ENCODE measurements around the gene BNC1.

BNC1 gene

GRCh38 chr15:83299462-83299861, 15.0 kb upstream of the BNC1 start:
- no peak for DNase-seq
- peaks cover 6% of the 10 kb centered on the region for H3K9me3 ChIP-seq (ENCODE audit: control insufficient read depth, low read length)
- peaks cover 3% of the 10 kb centered on the region for H3K27me3 ChIP-seq (replicated peaks; ENCODE audit: control insufficient read depth, insufficient read depth, low read length, poor library complexity, severe bottlenecking)
- no peaks in the 10 kb centered on the region for H3K4me1 ChIP-seq (ENCODE audit: control insufficient read depth, insufficient read depth, low read length, poor library complexity, severe bottlenecking)
- no peak overlapping the region for H3K4me3 ChIP-seq (ENCODE audit: insufficient read depth, low read depth, low read length, poor library complexity, severe bottlenecking)
- no peak overlapping the region for H3K27ac ChIP-seq (ENCODE audit: insufficient read depth, low read length, poor library complexity, severe bottlenecking)
- H3K36me3 ChIP-seq (ENCODE audit: control insufficient read depth, insufficient read depth, low read length) = no peaks in the 10 kb centered on the region

- no peak overlapping the region for H3K4me3 ChIP-seq (ENCODE audit: insufficient read depth, low read depth, low read length, poor library complexity, severe bottlenecking)
- H3K9me3 ChIP-seq (ENCODE audit: control insufficient read depth, low read length) = peaks cover 6% of the 10 kb centered on the region
- H3K27me3 ChIP-seq (replicated peaks; ENCODE audit: control insufficient read depth, insufficient read depth, low read length, poor library complexity, severe bottlenecking) = peaks cover 3% of the 10 kb centered on the region
- no peak overlapping the region for H3K27ac ChIP-seq (ENCODE audit: insufficient read depth, low read length, poor library complexity, severe bottlenecking)
- DNase-seq = no peak
- H3K36me3 ChIP-seq (ENCODE audit: control insufficient read depth, insufficient read depth, low read length) = no peaks in the 10 kb centered on the region
- H3K4me1 ChIP-seq (ENCODE audit: control insufficient read depth, insufficient read depth, low read length, poor library complexity, severe bottlenecking) = no peaks in the 10 kb centered on the region
These were observed 11.0 kb upstream of the BNC1 start for GRCh38 chr15:83295417-83295816.

- H3K4me3 ChIP-seq (ENCODE audit: insufficient read depth, low read depth, low read length, poor library complexity, severe bottlenecking) = no peak overlapping the region
- no peak for DNase-seq
- no peaks in the 10 kb centered on the region for H3K36me3 ChIP-seq (ENCODE audit: control insufficient read depth, insufficient read depth, low read length)
- peaks cover 3% of the 10 kb centered on the region for H3K27me3 ChIP-seq (replicated peaks; ENCODE audit: control insufficient read depth, insufficient read depth, low read length, poor library complexity, severe bottlenecking)
- no peaks in the 10 kb centered on the region for H3K4me1 ChIP-seq (ENCODE audit: control insufficient read depth, insufficient read depth, low read length, poor library complexity, severe bottlenecking)
- H3K9me3 ChIP-seq (ENCODE audit: control insufficient read depth, low read length) = peaks cover 6% of the 10 kb centered on the region
- H3K27ac ChIP-seq (ENCODE audit: insufficient read depth, low read length, poor library complexity, severe bottlenecking) = no peak overlapping the region
These were observed 8.7 kb upstream of the BNC1 start for GRCh38 chr15:83293201-83293600.

- Histone ChIP-seq H3K27me3 (replicated peaks; ENCODE audit: control insufficient read depth, insufficient read depth, low read length, poor library complexity, severe bottlenecking) (peaks cover 3% of the 10 kb centered on the region), H3K4me1 (ENCODE audit: control insufficient read depth, insufficient read depth, low read length, poor library complexity, severe bottlenecking) (no peaks in the 10 kb centered on the region), H3K9me3 (ENCODE audit: control insufficient read depth, low read length) (peaks cover 6% of the 10 kb centered on the region), H3K4me3 (ENCODE audit: insufficient read depth, low read depth, low read length, poor library complexity, severe bottlenecking) (no peak overlapping the region), H3K27ac (ENCODE audit: insufficient read depth, low read length, poor library complexity, severe bottlenecking) (no peak overlapping the region), H3K36me3 (ENCODE audit: control insufficient read depth, insufficient read depth, low read length) (no peaks in the 10 kb centered on the region)
- no peak for DNase-seq
These were observed 7.9 kb upstream of the BNC1 start for GRCh38 chr15:83292317-83292716.

GRCh38 chr15:83290236-83290635, 5.8 kb upstream of the BNC1 start:
- no peaks in the 10 kb centered on the region for H3K27me3 ChIP-seq (replicated peaks; ENCODE audit: control insufficient read depth, insufficient read depth, low read length, poor library complexity, severe bottlenecking)
- no peaks in the 10 kb centered on the region for H3K36me3 ChIP-seq (ENCODE audit: control insufficient read depth, insufficient read depth, low read length)
- no peaks in the 10 kb centered on the region for H3K4me1 ChIP-seq (ENCODE audit: control insufficient read depth, insufficient read depth, low read length, poor library complexity, severe bottlenecking)
- no peaks in the 10 kb centered on the region for H3K9me3 ChIP-seq (ENCODE audit: control insufficient read depth, low read length)
- DNase-seq = no peak
- H3K4me3 ChIP-seq (ENCODE audit: insufficient read depth, low read depth, low read length, poor library complexity, severe bottlenecking) = no peak overlapping the region
- no peak overlapping the region for H3K27ac ChIP-seq (ENCODE audit: insufficient read depth, low read length, poor library complexity, severe bottlenecking)

GRCh38 chr15:83289160-83289559, 4.7 kb upstream of the BNC1 start:
- H3K4me1 ChIP-seq (ENCODE audit: control insufficient read depth, insufficient read depth, low read length, poor library complexity, severe bottlenecking) = no peaks in the 10 kb centered on the region
- no peaks in the 10 kb centered on the region for H3K9me3 ChIP-seq (ENCODE audit: control insufficient read depth, low read length)
- no peaks in the 10 kb centered on the region for H3K36me3 ChIP-seq (ENCODE audit: control insufficient read depth, insufficient read depth, low read length)
- no peak overlapping the region for H3K27ac ChIP-seq (ENCODE audit: insufficient read depth, low read length, poor library complexity, severe bottlenecking)
- H3K4me3 ChIP-seq (ENCODE audit: insufficient read depth, low read depth, low read length, poor library complexity, severe bottlenecking) = no peak overlapping the region
- no peak for DNase-seq
- peaks cover 3% of the 10 kb centered on the region for H3K27me3 ChIP-seq (replicated peaks; ENCODE audit: control insufficient read depth, insufficient read depth, low read length, poor library complexity, severe bottlenecking)

GRCh38 chr15:83288381-83288801, 3.9 kb upstream of the BNC1 start:
- Histone ChIP-seq H3K27me3 (replicated peaks; ENCODE audit: control insufficient read depth, insufficient read depth, low read length, poor library complexity, severe bottlenecking) (peaks cover 4% of the 10 kb centered on the region), H3K4me1 (ENCODE audit: control insufficient read depth, insufficient read depth, low read length, poor library complexity, severe bottlenecking) (peaks cover 2% of the 10 kb centered on the region), H3K27ac (ENCODE audit: insufficient read depth, low read length, poor library complexity, severe bottlenecking) (no peak overlapping the region), H3K4me3 (ENCODE audit: insufficient read depth, low read depth, low read length, poor library complexity, severe bottlenecking) (no peak overlapping the region), H3K9me3 (ENCODE audit: control insufficient read depth, low read length) (no peaks in the 10 kb centered on the region), H3K36me3 (ENCODE audit: control insufficient read depth, insufficient read depth, low read length) (no peaks in the 10 kb centered on the region)
- no peak for DNase-seq

GRCh38 chr15:83287541-83288027, 3.1 kb upstream of the BNC1 start:
- Histone ChIP-seq H3K9me3 (ENCODE audit: control insufficient read depth, low read length) (no peaks in the 10 kb centered on the region), H3K27me3 (replicated peaks; ENCODE audit: control insufficient read depth, insufficient read depth, low read length, poor library complexity, severe bottlenecking) (peaks cover 11% of the 10 kb centered on the region), H3K4me1 (ENCODE audit: control insufficient read depth, insufficient read depth, low read length, poor library complexity, severe bottlenecking) (peaks cover 6% of the 10 kb centered on the region), H3K4me3 (ENCODE audit: insufficient read depth, low read depth, low read length, poor library complexity, severe bottlenecking) (no peak overlapping the region), H3K27ac (ENCODE audit: insufficient read depth, low read length, poor library complexity, severe bottlenecking) (no peak overlapping the region), H3K36me3 (ENCODE audit: control insufficient read depth, insufficient read depth, low read length) (no peaks in the 10 kb centered on the region)
- no peak for DNase-seq

- no peaks in the 10 kb centered on the region for H3K9me3 ChIP-seq (ENCODE audit: control insufficient read depth, low read length)
- H3K4me1 ChIP-seq (ENCODE audit: control insufficient read depth, insufficient read depth, low read length, poor library complexity, severe bottlenecking) = peaks cover 6% of the 10 kb centered on the region
- no peak for DNase-seq
- no peak overlapping the region for H3K4me3 ChIP-seq (ENCODE audit: insufficient read depth, low read depth, low read length, poor library complexity, severe bottlenecking)
- H3K27me3 ChIP-seq (replicated peaks; ENCODE audit: control insufficient read depth, insufficient read depth, low read length, poor library complexity, severe bottlenecking) = peaks cover 11% of the 10 kb centered on the region
- no peak overlapping the region for H3K27ac ChIP-seq (ENCODE audit: insufficient read depth, low read length, poor library complexity, severe bottlenecking)
- no peaks in the 10 kb centered on the region for H3K36me3 ChIP-seq (ENCODE audit: control insufficient read depth, insufficient read depth, low read length)
These were observed 1.6 kb upstream of the BNC1 start for GRCh38 chr15:83285979-83286553.

GRCh38 chr15:83285284-83285978, 967 bp upstream of the BNC1 start:
- no peak for DNase-seq
- Histone ChIP-seq H3K27me3 (replicated peaks; ENCODE audit: control insufficient read depth, insufficient read depth, low read length, poor library complexity, severe bottlenecking) (peaks cover 11% of the 10 kb centered on the region), H3K4me3 (ENCODE audit: insufficient read depth, low read depth, low read length, poor library complexity, severe bottlenecking) (no peak overlapping the region), H3K36me3 (ENCODE audit: control insufficient read depth, insufficient read depth, low read length) (no peaks in the 10 kb centered on the region), H3K27ac (ENCODE audit: insufficient read depth, low read length, poor library complexity, severe bottlenecking) (no peak overlapping the region), H3K9me3 (ENCODE audit: control insufficient read depth, low read length) (no peaks in the 10 kb centered on the region), H3K4me1 (ENCODE audit: control insufficient read depth, insufficient read depth, low read length, poor library complexity, severe bottlenecking) (peaks cover 6% of the 10 kb centered on the region)

Data from effector memory CD4-positive, alpha-beta T cell (primary cell).